H1 (cell line): ENCODE results near the gene ENPEP.
"Not testable (repeated sequence)": the region's sequence is repeated elsewhere in the genome, so short reads cannot be mapped to it uniquely, and the experiment has no call there.

Experiments
- EZH2 ChIP-seq: fragments of 200-600 bp; sonication (generic); IDR thresholded peaks from 2 replicates; pipeline ENCODE4 v1.7.1; 2012; ENCODE audit warnings: low read depth, mild to moderate bottlenecking, moderate library complexity, low read length, inconsistent platforms; ENCODE audit not compliant: severe bottlenecking
- KDM5A ChIP-seq: fragments of 200-600 bp; IDR thresholded peaks from 2 replicates; pipeline ENCODE4 v1.7.1; 2012; ENCODE audit warnings: mild to moderate bottlenecking, low read length, inconsistent platforms, mixed read lengths
- POLR2AphosphoS5 ChIP-seq: IDR thresholded peaks from 2 replicates; pipeline ENCODE4 v1.6.1; 2011; ENCODE audit warnings: low read depth, low read length
- SP1 ChIP-seq: IDR thresholded peaks from 2 replicates; pipeline ENCODE4 v1.6.1; 2011; ENCODE audit warnings: low read depth, low read length
- ZNF274 ChIP-seq: IDR thresholded peaks from 2 replicates; pipeline ENCODE4 v1.7.0; 2012; ENCODE audit warnings: low read length, borderline replicate concordance; ENCODE audit errors: extremely low read depth

- not testable (repeated sequence) for TF ChIP-seq ZNF274, KDM5A, SP1, EZH2, POLR2AphosphoS5
Observed at GRCh38 chr4:110486850-110487249, 10.9 kb downstream of the ENPEP start.
